ENCODE measurements around the gene LURAP1L.

DNA sequence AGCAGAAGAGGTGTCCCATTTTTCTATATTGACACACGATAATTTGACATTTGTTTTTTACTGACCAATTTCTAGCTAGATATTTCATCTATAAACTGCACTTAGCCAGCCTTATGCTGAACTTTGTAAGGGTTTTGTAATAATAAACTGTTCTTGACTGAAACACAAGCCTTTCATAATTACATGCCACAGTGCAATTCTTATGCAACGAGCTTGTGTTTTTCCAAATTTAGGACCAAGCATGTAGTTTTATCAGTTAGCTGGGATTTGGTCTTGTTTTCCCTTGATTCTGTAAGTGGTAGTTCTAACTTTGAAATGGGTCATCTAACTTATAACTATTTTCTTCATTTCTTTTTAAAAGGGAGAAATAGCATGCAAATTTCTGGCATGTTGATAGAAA is 1.3 kb upstream of the LURAP1L start:
- TF ChIP-seq, protein P1, sequence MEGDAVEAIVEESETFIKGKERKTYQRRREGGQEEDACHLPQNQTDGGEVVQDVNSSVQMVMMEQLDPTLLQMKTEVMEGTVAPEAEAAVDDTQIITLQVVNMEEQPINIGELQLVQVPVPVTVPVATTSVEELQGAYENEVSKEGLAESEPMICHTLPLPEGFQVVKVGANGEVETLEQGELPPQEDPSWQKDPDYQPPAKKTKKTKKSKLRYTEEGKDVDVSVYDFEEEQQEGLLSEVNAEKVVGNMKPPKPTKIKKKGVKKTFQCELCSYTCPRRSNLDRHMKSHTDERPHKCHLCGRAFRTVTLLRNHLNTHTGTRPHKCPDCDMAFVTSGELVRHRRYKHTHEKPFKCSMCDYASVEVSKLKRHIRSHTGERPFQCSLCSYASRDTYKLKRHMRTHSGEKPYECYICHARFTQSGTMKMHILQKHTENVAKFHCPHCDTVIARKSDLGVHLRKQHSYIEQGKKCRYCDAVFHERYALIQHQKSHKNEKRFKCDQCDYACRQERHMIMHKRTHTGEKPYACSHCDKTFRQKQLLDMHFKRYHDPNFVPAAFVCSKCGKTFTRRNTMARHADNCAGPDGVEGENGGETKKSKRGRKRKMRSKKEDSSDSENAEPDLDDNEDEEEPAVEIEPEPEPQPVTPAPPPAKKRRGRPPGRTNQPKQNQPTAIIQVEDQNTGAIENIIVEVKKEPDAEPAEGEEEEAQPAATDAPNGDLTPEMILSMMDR (IDR thresholded peaks at IDR 0.05), result no peak
- TF ChIP-seq POLR2AphosphoS5 (IDR thresholded peaks at IDR 0.05), result no peak
